Measurements from ENCODE around the gene PRKN. TPM values are rescaled to one million over a fixed set of nuclear protein-coding genes. Genes with fewer than 3 reads are reported as not detected.
"Not testable (repeated sequence)": the region's sequence is repeated elsewhere in the genome, so short reads cannot be mapped to it uniquely, and the experiment has no call there.

Gene PRKN
- polyA plus RNA-seq, 1 experiment, result 0.71 TPM

DNA sequence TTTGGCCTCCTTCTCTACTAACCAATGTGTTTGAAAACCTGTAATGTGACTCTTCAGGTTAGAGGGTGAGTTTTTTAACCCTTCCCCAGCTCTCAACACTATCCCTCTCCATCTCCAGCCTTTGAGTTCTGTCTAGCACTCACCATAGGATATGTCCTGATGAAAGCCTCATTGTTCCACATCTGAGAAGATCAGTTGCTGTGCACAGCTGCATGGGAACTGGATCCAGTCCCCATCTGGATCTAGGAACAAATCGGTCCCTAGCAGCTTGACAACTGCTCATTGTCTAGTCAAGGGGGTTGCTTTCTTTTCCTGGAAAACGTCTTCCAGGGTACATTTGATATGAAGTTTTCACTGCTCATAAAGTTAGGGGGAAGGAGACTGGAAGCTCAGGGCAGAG is 1408.3 kb downstream of the PRKN start:
- no peaks in the 10 kb centered on the region for H3K36me3 ChIP-seq (ENCODE audit: control insufficient read depth, insufficient read depth, low read length)
- CTCF ChIA-PET, result interaction anchor here (1.5 kb wide), 1 partner anchor 166 kb away, joined by 4 read pairs; no protein-coding TSS in a partner anchor
- TF ChIP-seq, protein P1, sequence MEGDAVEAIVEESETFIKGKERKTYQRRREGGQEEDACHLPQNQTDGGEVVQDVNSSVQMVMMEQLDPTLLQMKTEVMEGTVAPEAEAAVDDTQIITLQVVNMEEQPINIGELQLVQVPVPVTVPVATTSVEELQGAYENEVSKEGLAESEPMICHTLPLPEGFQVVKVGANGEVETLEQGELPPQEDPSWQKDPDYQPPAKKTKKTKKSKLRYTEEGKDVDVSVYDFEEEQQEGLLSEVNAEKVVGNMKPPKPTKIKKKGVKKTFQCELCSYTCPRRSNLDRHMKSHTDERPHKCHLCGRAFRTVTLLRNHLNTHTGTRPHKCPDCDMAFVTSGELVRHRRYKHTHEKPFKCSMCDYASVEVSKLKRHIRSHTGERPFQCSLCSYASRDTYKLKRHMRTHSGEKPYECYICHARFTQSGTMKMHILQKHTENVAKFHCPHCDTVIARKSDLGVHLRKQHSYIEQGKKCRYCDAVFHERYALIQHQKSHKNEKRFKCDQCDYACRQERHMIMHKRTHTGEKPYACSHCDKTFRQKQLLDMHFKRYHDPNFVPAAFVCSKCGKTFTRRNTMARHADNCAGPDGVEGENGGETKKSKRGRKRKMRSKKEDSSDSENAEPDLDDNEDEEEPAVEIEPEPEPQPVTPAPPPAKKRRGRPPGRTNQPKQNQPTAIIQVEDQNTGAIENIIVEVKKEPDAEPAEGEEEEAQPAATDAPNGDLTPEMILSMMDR (IDR thresholded peaks at IDR 0.05; ENCODE audit: insufficient read depth, low read depth, low read length), result no peak
- POLR2A ChIA-PET, result no interaction called here
- H3K4me3 ChIP-seq (ENCODE audit: low read depth, low read length), result no peak overlapping the region
- H3K27me3 ChIP-seq (ENCODE audit: control insufficient read depth, insufficient read depth, low read length), result no peaks in the 10 kb centered on the region
- no peak for DNase-seq (ENCODE audit: low read depth)

DNA sequence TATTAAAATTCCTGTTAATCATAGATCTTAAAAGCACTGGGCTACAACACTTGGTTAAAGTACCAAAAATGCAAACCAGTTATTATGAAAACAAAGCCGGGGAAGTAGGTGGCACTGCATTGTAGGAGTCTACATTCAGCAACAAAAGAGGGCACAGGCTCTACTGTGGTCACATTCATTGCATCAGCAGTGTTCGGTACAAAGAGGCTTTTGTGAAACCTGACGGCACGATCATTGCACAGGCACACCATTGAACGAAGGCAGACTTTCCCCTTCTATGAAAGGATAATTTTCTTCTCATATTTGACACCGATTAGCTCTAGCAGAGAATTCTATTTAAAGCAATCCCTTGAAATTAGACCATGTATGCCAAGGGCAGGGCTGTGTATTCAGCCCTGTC is 1409.1 kb downstream of the PRKN start:
- TF ChIP-seq, protein P1 (IDR thresholded peaks at IDR 0.05; ENCODE audit: insufficient read depth, low read depth, low read length), result no peak
- POLR2A ChIA-PET, result no interaction called here

DNA sequence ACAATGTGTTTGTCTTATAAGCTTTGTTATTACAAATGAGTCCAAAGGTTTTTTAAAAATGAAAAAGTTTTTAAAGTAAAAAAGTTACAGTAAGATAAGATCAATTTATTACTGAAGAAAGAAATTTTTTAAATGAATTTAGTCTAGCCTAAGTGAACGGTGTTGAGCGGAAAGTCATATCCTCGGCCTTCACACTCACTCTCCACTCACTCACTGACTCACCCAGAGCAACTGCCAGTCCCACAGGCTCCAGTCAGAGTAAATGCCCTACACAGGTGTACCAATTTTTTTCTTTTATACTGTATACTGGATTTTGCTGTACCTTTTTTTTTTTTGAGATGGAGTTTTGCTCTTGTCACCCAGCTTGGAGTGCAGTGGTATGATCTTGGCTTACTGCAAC is 1411.0 kb downstream of the PRKN start:
- no peak for DNase-seq (ENCODE audit: low read depth)
- POLR2A ChIA-PET, result no interaction called here
- TF ChIP-seq, protein P1 (IDR thresholded peaks at IDR 0.05; ENCODE audit: insufficient read depth, low read depth, low read length), result no peak
- Histone ChIP-seq H3K4me3 (ENCODE audit: low read depth, low read length) (no peak overlapping the region), H3K36me3 (ENCODE audit: control insufficient read depth, insufficient read depth, low read length) (no peaks in the 10 kb centered on the region), H3K27me3 (ENCODE audit: control insufficient read depth, insufficient read depth, low read length) (no peaks in the 10 kb centered on the region)
- CTCF ChIA-PET, result no interaction called here

More for the DNA sequence above, 1409.1 kb downstream of the PRKN start:
- CTCF ChIA-PET, result no interaction called here
- Histone ChIP-seq H3K4me3 (ENCODE audit: low read depth, low read length) (no peak overlapping the region), H3K27me3 (ENCODE audit: control insufficient read depth, insufficient read depth, low read length) (no peaks in the 10 kb centered on the region), H3K36me3 (ENCODE audit: control insufficient read depth, insufficient read depth, low read length) (no peaks in the 10 kb centered on the region)
- DNase-seq (ENCODE audit: low read depth), result no peak

DNA sequence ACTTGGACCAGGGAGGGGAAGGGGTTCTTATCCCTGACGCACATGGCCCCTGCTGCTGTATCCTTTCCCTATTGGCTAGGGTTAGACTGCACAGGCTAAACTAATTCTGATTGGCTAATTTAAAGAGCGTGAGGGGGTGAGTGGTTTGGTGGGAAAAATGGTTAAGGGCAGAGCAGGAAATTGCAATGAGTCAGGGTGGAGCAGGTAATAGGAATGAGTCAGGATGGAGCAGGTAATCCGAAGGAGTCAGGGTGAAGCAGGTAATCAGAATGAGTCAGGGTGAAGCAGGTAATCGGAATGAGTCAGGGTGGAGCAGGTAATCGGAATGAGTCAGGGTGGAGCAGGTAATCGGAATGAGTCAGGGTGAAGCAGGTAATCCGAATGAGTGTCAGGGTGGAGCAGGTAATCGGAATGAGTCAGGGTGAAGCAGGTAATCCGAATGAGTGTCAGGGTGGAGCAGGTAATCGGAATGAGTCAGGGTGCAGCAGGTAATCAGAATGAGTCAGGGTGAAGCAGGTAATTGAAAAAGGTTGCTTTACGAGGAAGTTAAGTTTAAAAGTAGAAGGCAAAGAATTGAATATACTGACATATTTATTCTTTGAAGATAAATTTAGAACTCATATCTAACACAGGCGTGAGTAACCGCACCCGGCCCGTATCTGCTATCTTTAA is 1412.2 kb downstream of the PRKN start:
- H3K36me3 ChIP-seq (ENCODE audit: control insufficient read depth, insufficient read depth, low read length); POLR2A ChIA-PET; CTCF ChIA-PET; H3K27me3 ChIP-seq (ENCODE audit: control insufficient read depth, insufficient read depth, low read length); DNase-seq (ENCODE audit: low read depth); H3K4me3 ChIP-seq (ENCODE audit: low read depth, low read length): not testable (repeated sequence)

DNA sequence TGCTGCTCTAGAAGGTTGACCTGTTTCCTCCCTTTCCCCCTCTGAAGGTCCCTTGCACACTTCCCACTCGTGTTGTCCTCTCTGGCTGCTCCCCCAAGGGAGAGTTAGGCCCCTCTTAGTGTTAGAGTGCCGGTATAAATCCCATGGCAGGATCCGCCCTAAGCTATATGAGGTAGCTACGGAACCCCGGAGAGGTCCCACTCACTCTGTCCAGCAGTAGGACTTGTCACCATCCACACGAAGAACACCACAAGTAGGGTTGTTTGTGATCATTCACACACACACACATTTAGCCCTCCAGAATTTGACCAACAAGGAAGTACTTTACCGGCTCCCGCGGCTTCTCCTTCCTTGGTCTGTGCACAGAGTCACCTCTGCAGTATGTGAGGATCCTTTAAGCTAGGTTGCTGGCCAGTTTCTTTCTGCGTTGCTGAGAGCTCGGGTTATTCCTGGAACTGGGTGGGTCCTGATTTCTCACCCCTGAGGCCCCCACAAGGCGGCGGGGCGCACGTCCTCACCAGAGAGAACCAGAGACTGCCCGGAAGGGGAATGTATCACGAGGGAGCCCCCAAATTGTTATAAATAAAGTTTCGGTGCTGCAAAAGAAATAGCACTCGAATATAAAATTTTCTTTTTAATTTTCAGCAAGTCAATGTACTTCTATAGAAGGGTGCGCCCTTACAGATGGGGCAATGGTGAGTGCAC is 1412.9 kb downstream of the PRKN start:
- H3K4me3 ChIP-seq (ENCODE audit: low read depth, low read length); H3K27me3 ChIP-seq (ENCODE audit: control insufficient read depth, insufficient read depth, low read length); DNase-seq (ENCODE audit: low read depth); POLR2A ChIA-PET; CTCF ChIA-PET; H3K36me3 ChIP-seq (ENCODE audit: control insufficient read depth, insufficient read depth, low read length): not testable (repeated sequence)

DNA sequence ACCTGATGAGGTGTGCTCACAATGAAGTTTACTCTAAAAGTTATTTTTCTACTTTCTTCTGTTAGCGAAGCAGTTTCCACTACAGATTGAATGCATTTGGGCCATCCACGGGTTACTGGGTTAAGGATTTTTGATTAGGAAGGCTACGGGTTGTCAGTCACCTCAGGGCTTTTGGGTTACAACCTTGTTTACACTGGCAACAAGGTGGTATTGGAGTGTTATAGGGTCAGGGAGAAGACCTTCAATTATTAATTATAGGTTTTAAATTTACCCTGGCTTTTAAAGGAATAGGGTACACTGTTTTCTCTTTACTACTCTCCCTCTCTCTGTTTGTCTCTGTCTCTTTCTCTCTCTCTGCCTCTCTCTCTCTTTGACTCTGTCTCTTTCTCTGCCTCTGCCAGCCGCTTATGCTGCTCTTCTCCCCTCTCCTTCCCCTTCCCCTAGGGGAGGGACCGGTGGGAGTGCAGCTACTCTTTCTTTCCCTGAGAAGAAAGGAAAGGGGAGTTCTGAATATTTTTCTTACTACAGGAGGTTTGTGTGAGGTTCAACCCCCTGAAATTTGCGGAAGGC is 1413.5 kb downstream of the PRKN start:
- TF ChIP-seq, protein P1 (IDR thresholded peaks at IDR 0.05; ENCODE audit: insufficient read depth, low read depth, low read length), result no peak
- Histone ChIP-seq H3K4me3 (ENCODE audit: low read depth, low read length) (no peak overlapping the region), H3K27me3 (ENCODE audit: control insufficient read depth, insufficient read depth, low read length) (no peaks in the 10 kb centered on the region), H3K36me3 (ENCODE audit: control insufficient read depth, insufficient read depth, low read length) (no peaks in the 10 kb centered on the region)
- no peak for DNase-seq (ENCODE audit: low read depth)
- CTCF ChIA-PET, result no interaction called here
- POLR2A ChIA-PET, result no interaction called here

DNA sequence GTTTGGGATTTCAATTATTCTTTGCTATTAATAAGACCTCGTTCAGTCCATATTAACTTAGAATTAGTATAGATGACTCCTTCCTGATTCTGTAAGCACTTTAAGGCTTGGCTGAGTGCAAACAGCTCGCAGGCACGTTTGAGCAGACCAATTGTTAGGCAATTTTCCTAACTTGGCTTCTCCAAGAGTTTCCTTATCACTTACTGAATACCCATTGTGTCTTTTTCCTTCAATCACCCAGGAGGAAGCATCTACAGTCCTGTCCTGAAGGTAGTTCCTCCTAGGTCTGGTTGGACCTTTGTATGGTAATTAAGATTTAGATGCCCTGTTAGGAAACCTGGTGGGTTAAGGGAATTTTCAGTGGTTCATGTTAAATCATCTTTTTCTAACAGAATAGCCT is 1414.1 kb downstream of the PRKN start:
- H3K27me3 ChIP-seq (ENCODE audit: control insufficient read depth, insufficient read depth, low read length); H3K4me3 ChIP-seq (ENCODE audit: low read depth, low read length); POLR2A ChIA-PET; DNase-seq (ENCODE audit: low read depth); H3K36me3 ChIP-seq (ENCODE audit: control insufficient read depth, insufficient read depth, low read length); CTCF ChIA-PET: not testable (repeated sequence)

DNA sequence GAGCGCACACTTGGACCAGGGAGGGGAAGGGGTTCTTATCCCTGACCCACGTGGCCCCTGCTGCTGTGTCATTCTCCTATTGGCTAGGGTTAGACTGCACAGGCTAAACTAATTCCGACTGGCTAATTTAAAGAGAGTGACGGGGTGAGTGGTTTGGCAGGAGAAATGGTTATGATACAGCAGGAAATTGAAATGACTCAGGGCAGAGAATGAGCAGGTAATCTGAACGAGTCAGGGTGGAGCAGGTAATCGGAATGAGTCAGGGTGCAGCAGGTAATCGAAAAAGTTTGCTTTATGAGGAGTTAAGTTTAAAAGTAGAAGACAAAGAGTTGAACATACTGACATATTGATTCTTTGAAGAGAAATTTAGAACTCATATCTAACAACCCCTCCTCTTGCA is 1417.8 kb downstream of the PRKN start:
- H3K36me3 ChIP-seq (ENCODE audit: control insufficient read depth, insufficient read depth, low read length); H3K4me3 ChIP-seq (ENCODE audit: low read depth, low read length); H3K27me3 ChIP-seq (ENCODE audit: control insufficient read depth, insufficient read depth, low read length); POLR2A ChIA-PET; DNase-seq (ENCODE audit: low read depth); CTCF ChIA-PET: not testable (repeated sequence)
